RWPE1 (cell line): ENCODE data around the gene MTHFSD.

Experiments
- CTCF ChIA-PET: fragments of 350-600 bp; sonication (Branson Sonifier 250); formaldehyde crosslinking; extraction: SDS; loops from one replicate; lab custom pipeline; 2021; lab: Yijun Ruan, JAX
- POLR2A ChIA-PET: fragments of 400-600 bp; formaldehyde crosslinking; extraction: SDS; loops from one replicate; lab custom pipeline; 2020; ENCODE audit warnings: antibody characterized with exemption; ENCODE audit not compliant: low non-redundant PET; lab: Yijun Ruan, JAX
- DNase-seq: peaks from one replicate; pipeline ENCODE4 v3.0.0; 2012; ENCODE audit warnings: low spot score
- H3K27ac ChIP-seq: fragments of 450-650 bp; 2 replicates; pipeline ENCODE4 v1.5.1; 2017
- TF ChIP-seq, protein P1 (sequence below): fragments of 450-650 bp; conservative IDR thresholded peaks from 2 replicates; pipeline ENCODE4 v1.5.1; 2017; ENCODE audit warnings: low read depth, mild to moderate bottlenecking

MTHFSD gene

GRCh38 chr16:86566601-86566965 is 11.5 kb upstream of the MTHFSD start, which contains the start of gene FOXC2:
Gene FOXC2 (plus strand): TSS chr16:86566829. CDS start chr16:86567336, 507 bp downstream.
- ChIA-PET CTCF (interaction anchor here (0.7 to 3.8 kb wide), 3 partner anchors 9 to 496 kb away, joined by 3 to 14 read pairs (median 6); no protein-coding TSS in a partner anchor), POLR2A (no interaction called here)
- DNase-seq = peak; percentile 89
- TF ChIP-seq, protein P1, sequence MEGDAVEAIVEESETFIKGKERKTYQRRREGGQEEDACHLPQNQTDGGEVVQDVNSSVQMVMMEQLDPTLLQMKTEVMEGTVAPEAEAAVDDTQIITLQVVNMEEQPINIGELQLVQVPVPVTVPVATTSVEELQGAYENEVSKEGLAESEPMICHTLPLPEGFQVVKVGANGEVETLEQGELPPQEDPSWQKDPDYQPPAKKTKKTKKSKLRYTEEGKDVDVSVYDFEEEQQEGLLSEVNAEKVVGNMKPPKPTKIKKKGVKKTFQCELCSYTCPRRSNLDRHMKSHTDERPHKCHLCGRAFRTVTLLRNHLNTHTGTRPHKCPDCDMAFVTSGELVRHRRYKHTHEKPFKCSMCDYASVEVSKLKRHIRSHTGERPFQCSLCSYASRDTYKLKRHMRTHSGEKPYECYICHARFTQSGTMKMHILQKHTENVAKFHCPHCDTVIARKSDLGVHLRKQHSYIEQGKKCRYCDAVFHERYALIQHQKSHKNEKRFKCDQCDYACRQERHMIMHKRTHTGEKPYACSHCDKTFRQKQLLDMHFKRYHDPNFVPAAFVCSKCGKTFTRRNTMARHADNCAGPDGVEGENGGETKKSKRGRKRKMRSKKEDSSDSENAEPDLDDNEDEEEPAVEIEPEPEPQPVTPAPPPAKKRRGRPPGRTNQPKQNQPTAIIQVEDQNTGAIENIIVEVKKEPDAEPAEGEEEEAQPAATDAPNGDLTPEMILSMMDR = no peak
- H3K27ac ChIP-seq = peak within 1 kb of the TSS; percentile 96

GRCh38 chr16:86565644-86566511 is 10.8 kb upstream of the MTHFSD start:
- ChIA-PET POLR2A (no interaction called here), CTCF (interaction anchor here (0.7 to 3.8 kb wide), 2 partner anchors 488 to 497 kb away, joined by 3 to 14 read pairs; no protein-coding TSS in a partner anchor)
- DNase-seq = no peak
- no peak overlapping the region; the same call in 1 of the 2 replicates for H3K27ac ChIP-seq
- TF ChIP-seq, protein P1 = no peak

DNA sequence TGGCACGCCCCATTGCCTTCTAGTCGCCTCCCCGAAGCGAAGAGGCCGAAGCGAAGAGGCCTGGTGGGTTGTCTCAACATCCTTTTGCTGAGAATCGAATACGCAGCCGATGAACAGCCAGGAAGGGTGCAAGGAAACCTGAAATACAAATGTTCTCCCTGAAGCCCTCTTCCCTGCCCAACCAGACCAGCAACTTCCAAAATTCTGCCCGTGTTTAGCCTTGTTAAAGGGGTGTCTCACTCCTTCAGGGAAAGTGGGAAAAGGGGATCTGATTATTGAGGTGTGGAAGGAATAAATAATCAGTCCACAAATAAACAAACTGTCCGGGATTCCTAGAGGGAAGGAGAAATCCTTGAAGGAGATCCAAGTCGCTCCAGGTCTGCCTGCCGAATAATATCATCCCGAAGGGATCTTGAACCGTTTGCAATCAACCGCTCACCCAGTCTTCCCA is 10.2 kb upstream of the MTHFSD start:
- no peak for DNase-seq
- no peak overlapping the region for H3K27ac ChIP-seq
- TF ChIP-seq, protein P1 = no peak
- CTCF ChIA-PET = interaction anchor here (0.6 to 2.4 kb wide), 7 partner anchors 10 to 543 kb away, joined by 3 to 39 read pairs (median 4); no protein-coding TSS in a partner anchor
- POLR2A ChIA-PET = no interaction called here

GRCh38 chr16:86563469-86564345 is 8.7 kb upstream of the MTHFSD start:
- peak overlapping the region; percentile 44 for H3K27ac ChIP-seq

GRCh38 chr16:86562356-86562755 is 7.3 kb upstream of the MTHFSD start:
- ChIA-PET POLR2A (no interaction called here), CTCF (interaction anchor here (0.6 to 0.7 kb wide), 2 partner anchors 500 to 717 kb away, joined by 4 read pairs; no protein-coding TSS in a partner anchor)
- H3K27ac ChIP-seq = no peak overlapping the region
- no peak for DNase-seq
- TF ChIP-seq, protein P1 = no peak

More at GRCh38 chr16:86563469-86564345, 8.7 kb upstream of the MTHFSD start:
- peak; percentile 76 for DNase-seq
- TF ChIP-seq, protein P1 = peak; percentile 100
- POLR2A ChIA-PET = no interaction called here
- CTCF ChIA-PET = interaction anchor here (0.6 to 2.4 kb wide), 17 partner anchors 9 to 1072 kb away, joined by 3 to 39 read pairs (median 4); partner anchors contain the start of gene C16orf95
